Mucosa of stomach (tissue), 1 donor: ENCODE measurements around the gene CCDC91.

Experiments
- H3K27me3 ChIP-seq: one replicate; pipeline ENCODE4 v1.7.0; 2013; ENCODE audit warnings: mild to moderate bottlenecking, low read length; ENCODE audit not compliant: control insufficient read depth, insufficient read depth
- H3K36me3 ChIP-seq: one replicate; pipeline ENCODE4 v1.7.0; 2013; ENCODE audit warnings: low read length; ENCODE audit not compliant: control insufficient read depth, insufficient read depth
- H3K4me1 ChIP-seq: one replicate; pipeline ENCODE4 v1.7.0; 2013; ENCODE audit warnings: mild to moderate bottlenecking, low read length; ENCODE audit not compliant: control insufficient read depth, insufficient read depth
- H3K4me3 ChIP-seq: one replicate; pipeline ENCODE4 v1.7.0; 2013; ENCODE audit warnings: low read length
- H3K9ac ChIP-seq: one replicate; pipeline ENCODE4 v1.7.0; 2013; ENCODE audit warnings: mild to moderate bottlenecking, low read length, moderate library complexity
- H3K9me3 ChIP-seq: one replicate; pipeline ENCODE4 v1.7.0; 2013; ENCODE audit warnings: mild to moderate bottlenecking, low read length, moderate library complexity; ENCODE audit not compliant: control insufficient read depth
- donor health status: Pancreatic carcinoma.

The CCDC91 gene

DNA sequence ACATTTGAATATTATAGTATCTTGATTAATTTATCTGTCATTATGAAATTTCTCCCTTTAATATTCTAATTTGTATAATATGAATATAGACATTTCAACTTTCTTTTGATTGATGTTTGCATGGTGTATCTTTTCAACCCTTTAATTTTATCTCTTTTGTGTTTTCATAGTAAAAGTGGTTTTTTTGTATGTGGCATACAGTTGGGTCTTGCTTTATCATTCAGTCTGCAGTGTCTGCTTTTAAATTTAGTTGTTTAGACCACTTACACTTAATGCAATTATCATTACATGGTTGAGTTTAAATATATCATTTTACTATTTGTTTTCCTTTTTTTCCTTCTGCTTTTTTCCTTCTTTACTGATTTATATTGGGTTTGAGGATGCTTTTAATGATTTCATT lies 29.6 kb downstream of the CCDC91 start:
- Histone ChIP-seq H3K4me3 (no peak overlapping the region), H3K36me3 (no peaks in the 10 kb centered on the region), H3K27me3 (no peaks in the 10 kb centered on the region), H3K9me3 (no peaks in the 10 kb centered on the region), H3K4me1 (peaks cover 6% of the 10 kb centered on the region), H3K9ac (no peak overlapping the region)

DNA sequence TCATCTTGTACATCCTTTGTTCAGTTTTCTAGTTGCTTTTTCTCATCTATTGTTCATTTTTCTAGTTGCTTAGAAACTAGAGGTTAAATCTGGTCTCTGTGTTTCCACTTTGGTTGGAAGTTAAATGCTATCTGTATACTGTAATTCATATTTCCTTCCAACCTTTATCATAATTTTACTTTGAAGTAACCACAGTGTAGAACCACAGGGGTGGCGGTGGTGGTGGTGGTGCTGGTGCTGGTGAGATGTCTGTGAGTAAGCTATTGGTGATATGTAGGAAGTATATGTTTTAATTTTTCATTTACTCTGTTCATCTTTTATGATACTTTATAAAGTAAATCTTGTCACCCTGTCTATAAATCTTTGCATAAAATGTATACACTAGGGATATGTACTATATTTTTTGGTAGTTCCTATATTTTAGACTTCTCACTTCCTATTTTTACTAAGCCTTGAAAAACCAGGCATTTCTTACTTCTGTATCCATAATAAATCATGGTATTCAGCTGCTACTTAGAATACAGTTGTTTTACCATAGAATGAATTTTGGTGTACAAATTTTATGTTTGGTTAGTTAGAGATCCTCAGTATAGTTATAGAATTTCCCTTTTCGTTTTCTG lies 31.9 kb downstream of the CCDC91 start:
- H3K27me3 ChIP-seq = no peaks in the 10 kb centered on the region

DNA sequence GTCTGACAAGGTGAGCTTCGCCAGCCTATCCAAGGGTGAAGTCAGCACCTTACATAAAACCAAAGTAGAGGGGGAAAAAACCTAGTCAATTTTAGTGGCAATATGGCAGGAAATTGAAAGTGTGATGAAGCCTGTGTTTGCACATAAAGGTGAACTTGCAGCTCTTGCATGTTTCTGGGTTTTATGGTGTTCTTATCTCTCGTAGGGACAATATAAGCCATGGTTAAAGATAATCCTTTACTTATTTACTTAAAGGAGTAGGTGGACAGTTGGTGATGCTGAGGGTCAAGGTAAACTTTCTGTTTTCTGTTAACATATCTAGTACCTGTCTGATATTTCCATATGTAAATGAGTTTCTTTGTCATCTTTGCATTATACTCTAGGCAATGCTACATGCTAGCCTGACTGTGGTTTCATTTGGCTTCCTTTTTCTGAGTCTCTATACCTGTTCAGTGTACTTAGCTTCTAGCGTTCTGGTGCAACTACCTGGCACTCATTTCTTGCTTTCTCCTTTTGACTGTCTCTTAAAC lies 32.8 kb downstream of the CCDC91 start:
- no peaks in the 10 kb centered on the region for H3K27me3 ChIP-seq
- no peak overlapping the region for H3K4me3 ChIP-seq
- H3K36me3 ChIP-seq = no peaks in the 10 kb centered on the region
- H3K9me3 ChIP-seq = no peaks in the 10 kb centered on the region
- H3K9ac ChIP-seq = no peak overlapping the region
- peaks cover 6% of the 10 kb centered on the region for H3K4me1 ChIP-seq

More for the DNA sequence above, 31.9 kb downstream of the CCDC91 start:
- H3K4me3 ChIP-seq = no peak overlapping the region
- H3K36me3 ChIP-seq = no peaks in the 10 kb centered on the region
- peaks cover 6% of the 10 kb centered on the region for H3K4me1 ChIP-seq
- H3K9me3 ChIP-seq = no peaks in the 10 kb centered on the region
- no peak overlapping the region for H3K9ac ChIP-seq

DNA sequence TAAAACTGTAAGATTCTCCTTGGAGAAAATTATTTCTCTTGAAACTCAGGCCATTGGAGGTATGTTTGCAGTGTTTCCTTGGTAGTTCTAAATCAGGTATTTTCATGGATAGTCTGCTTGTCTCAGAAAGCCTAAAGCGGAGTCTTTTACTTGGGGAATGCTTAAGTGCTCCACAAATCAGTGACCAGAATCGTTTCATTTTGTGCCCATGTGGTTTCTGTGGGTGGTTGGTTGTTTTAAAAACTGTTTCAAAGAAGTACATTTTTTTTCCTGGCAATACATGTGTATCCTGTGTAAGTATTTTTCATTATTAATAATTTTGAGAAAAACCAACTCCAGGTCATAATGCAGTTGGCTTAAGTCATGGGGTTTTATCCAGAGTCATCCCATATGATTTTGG lies 33.6 kb downstream of the CCDC91 start:
- H3K9ac ChIP-seq = no peak overlapping the region

DNA sequence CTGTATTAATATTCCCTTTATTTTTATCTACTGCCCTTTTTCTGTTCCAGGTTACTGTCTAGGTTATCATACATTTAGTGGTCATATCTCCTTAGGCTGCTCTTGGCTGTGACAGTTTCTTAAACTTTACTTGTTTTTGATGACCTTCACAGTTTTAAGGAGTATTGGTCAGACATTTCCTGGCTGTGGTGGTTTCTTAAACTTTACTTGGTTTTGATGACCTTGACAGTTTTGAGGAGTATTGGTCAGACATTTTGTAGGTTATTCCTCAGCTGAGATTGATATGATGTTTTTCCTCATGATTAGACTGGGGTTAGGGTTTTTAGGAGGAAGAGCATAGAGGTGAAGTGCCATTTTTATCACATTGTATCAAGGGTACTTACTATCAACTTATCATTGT lies 36.4 kb downstream of the CCDC91 start:
- no peaks in the 10 kb centered on the region for H3K9me3 ChIP-seq
- no peaks in the 10 kb centered on the region for H3K27me3 ChIP-seq
- peaks cover 6% of the 10 kb centered on the region for H3K4me1 ChIP-seq

More for the DNA sequence above, 33.6 kb downstream of the CCDC91 start:
- Histone ChIP-seq H3K36me3 (no peaks in the 10 kb centered on the region), H3K4me3 (no peak overlapping the region), H3K27me3 (no peaks in the 10 kb centered on the region), H3K9me3 (no peaks in the 10 kb centered on the region), H3K4me1 (peaks cover 6% of the 10 kb centered on the region)

DNA sequence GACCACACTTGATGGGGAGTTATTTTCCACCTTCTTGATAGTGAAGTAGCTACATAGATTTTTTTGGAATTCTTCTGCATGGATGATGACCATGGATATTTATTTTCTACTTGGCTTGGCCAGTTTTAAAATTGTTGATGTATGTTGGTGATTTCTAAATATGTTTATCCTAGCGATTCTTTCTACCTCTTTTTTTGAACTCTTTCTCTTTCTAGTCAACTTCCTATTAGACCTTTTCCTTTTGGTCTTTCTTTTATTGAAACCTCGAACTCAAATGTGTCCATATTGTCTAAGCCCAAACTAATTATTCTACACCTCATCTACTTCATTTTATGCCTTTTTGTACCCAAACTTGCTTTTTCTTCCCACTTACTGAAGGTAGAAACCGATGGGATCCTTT lies 37.0 kb downstream of the CCDC91 start:
- H3K9me3 ChIP-seq = no peaks in the 10 kb centered on the region

More for the DNA sequence above, 36.4 kb downstream of the CCDC91 start:
- no peak overlapping the region for H3K9ac ChIP-seq
- no peaks in the 10 kb centered on the region for H3K36me3 ChIP-seq
- H3K4me3 ChIP-seq = no peak overlapping the region

DNA sequence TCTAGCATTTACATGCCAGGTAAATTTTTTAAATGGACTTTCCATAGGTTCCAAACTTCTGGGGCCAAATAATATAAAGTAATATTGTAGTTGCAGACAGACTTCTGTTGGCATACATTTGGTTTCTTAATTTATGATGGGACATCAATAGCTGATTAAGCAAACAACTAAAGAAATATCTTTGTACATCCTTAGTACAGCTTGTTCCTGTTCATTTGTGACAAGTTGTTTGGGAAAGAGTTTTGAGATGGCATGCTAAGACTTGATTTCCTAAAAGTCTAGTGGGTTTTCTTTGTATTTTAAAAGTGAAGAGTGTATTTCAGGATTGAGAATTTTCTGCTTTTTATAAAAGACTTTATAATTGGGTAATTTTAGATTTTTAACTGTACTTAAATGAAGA lies 41.0 kb downstream of the CCDC91 start:
- no peak overlapping the region for H3K4me3 ChIP-seq
- H3K4me1 ChIP-seq = no peaks in the 10 kb centered on the region
- H3K9me3 ChIP-seq = no peaks in the 10 kb centered on the region
- no peaks in the 10 kb centered on the region for H3K36me3 ChIP-seq
- H3K27me3 ChIP-seq = no peaks in the 10 kb centered on the region
- no peak overlapping the region for H3K9ac ChIP-seq

More for the DNA sequence above, 37.0 kb downstream of the CCDC91 start:
- peaks cover 6% of the 10 kb centered on the region for H3K4me1 ChIP-seq
- no peaks in the 10 kb centered on the region for H3K36me3 ChIP-seq
- no peaks in the 10 kb centered on the region for H3K27me3 ChIP-seq
- no peak overlapping the region for H3K4me3 ChIP-seq
- H3K9ac ChIP-seq = no peak overlapping the region

DNA sequence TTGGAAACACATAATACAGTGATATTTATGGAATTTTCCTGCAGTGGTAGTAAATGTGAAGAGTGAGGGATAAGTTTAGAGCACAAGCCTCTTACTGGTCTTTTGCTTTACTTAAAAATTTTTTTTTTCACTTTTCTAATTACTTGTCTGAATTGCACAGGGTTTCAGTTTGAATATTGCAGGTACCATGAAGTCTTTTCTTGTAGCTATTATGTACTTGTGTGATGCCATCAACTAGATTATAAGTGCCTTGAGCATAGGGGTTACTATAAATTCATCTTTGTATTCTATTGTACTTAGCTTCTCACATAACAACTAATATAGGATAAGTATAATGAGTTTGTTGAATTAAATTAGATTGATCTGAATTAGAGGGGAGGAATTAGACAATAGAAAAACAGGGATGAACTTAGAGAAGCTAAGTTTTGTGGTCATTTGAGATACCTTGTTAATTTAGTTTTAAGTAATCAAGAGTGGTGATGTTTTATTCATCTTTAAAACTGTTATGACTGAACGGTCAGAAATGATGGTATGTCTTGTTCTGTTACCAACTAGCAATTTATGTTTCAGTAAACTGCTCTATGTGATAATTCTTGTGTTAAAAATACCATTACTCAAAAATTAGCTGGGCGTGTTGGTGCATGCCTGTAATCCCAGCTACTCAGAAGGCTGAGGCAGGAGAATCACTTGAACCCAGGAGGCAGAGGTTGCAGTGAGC lies 42.1 kb downstream of the CCDC91 start:
- H3K27me3 ChIP-seq = no peaks in the 10 kb centered on the region
- no peak overlapping the region for H3K9ac ChIP-seq
- no peaks in the 10 kb centered on the region for H3K4me1 ChIP-seq
- no peaks in the 10 kb centered on the region for H3K9me3 ChIP-seq
- H3K36me3 ChIP-seq = no peaks in the 10 kb centered on the region
- H3K4me3 ChIP-seq = no peak overlapping the region

DNA sequence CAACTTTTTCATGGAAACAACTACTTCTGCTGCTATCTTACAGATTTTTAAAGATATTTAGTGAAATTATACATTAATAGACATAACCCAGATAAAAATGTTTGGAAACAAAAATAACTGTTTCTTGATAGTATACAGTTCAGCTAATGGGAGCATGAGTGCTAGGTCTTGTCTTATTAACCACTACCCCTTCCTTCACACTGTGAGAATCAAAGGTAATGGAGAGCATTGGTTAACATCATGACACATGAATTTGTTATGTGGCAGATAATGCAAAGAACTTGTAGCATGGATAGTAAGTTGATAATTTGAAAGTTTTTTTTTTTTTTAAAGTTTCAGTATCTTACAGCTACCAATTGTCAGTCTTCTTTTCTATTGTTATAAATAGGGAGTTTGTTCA lies 44.2 kb downstream of the CCDC91 start:
- no peak overlapping the region for H3K4me3 ChIP-seq
- no peaks in the 10 kb centered on the region for H3K9me3 ChIP-seq
- H3K36me3 ChIP-seq = no peaks in the 10 kb centered on the region
- no peaks in the 10 kb centered on the region for H3K4me1 ChIP-seq
- no peaks in the 10 kb centered on the region for H3K27me3 ChIP-seq
- H3K9ac ChIP-seq = no peak overlapping the region

DNA sequence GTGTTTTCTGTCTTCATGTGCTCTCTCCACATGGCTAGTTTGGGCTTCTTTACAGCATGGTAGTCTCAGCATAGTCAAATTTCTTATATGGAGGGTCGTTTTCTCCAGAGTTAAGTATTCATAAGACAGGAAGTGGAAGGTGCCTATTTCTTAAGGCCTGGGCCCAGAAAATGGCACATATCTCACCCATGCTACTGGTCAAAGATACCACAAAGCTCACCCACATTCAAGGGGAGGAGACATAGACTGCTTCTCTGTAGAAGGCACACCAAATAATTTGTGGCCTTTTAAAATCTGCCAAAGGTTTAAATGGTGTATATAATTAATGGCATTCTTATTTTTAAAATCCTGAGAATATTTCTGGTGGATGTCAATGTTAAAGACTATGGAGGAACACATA lies 44.8 kb downstream of the CCDC91 start:
- Histone ChIP-seq H3K9ac (no peak overlapping the region), H3K9me3 (no peaks in the 10 kb centered on the region), H3K27me3 (no peaks in the 10 kb centered on the region), H3K36me3 (no peaks in the 10 kb centered on the region), H3K4me1 (no peaks in the 10 kb centered on the region), H3K4me3 (no peak overlapping the region)

DNA sequence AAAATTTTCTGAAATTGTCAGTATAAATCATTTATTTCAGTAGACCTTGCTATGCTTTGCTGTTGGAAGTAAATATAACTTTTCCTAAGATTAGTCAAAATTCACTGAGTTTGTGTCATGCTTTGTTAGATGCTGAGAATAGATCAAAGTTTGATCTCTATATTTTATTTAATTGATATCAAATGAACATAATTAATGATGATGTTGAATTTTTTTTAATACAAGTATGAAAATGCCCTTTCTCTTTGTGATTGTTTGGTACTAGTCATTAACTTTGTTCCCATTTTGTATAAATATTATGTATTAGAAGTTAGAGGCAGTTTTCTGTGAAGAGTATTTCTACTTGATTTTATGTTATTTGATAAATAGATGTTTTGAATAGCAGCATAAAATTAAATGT lies 45.7 kb downstream of the CCDC91 start:
- H3K27me3 ChIP-seq = no peaks in the 10 kb centered on the region
- H3K4me1 ChIP-seq = no peaks in the 10 kb centered on the region
- no peaks in the 10 kb centered on the region for H3K9me3 ChIP-seq
- no peak overlapping the region for H3K4me3 ChIP-seq
- H3K9ac ChIP-seq = no peak overlapping the region
- H3K36me3 ChIP-seq = no peaks in the 10 kb centered on the region

DNA sequence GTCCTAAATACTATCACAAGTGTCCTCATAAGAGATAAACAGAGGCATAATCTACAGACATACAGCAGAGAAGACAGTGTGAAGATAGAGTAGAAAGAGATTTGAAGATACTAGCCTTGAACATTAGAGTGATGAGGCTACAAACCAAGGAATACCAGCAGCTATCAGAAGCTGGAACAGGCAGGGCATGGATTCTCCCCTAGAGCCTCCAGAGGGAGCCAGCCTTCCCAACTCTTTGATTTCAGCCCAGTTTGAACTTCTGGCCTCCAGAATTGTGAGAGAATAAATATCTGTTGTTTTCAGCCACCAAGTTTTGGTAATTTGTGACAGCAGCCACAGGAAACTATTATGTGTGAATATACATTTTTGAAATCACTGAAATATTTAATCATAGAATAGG lies 47.2 kb downstream of the CCDC91 start:
- no peaks in the 10 kb centered on the region for H3K27me3 ChIP-seq
- no peak overlapping the region for H3K4me3 ChIP-seq
- no peaks in the 10 kb centered on the region for H3K36me3 ChIP-seq
- H3K4me1 ChIP-seq = peaks cover 5% of the 10 kb centered on the region
- no peaks in the 10 kb centered on the region for H3K9me3 ChIP-seq
- H3K9ac ChIP-seq = no peak overlapping the region
